Lung (tissue), 12 donors: ENCODE results near the gene LACTBL1. TPM values are rescaled to one million over a fixed set of nuclear protein-coding genes. Genes with fewer than 3 reads are reported as not detected.

ENCODE experiments used
- ATAC-seq: fragments of 200-7000 bp; cut with Tn5 transposase; one replicate; pipeline ENCODE4 v1.9.1; 2020; ENCODE audit warnings: moderate number of reproducible peaks; ENCODE audit not compliant: insufficient read depth, low FRiP score
- DNase-seq, 3 donors: peaks; one replicate each; pipeline ENCODE4 v3.0.0-alpha.2; 2013 to 2017
- H3K27ac ChIP-seq, 2 donors: one replicate each; pipeline ENCODE4 v1.5.1; 2013; ENCODE audit warnings: mild to moderate bottlenecking in 2 of 2, moderate library complexity in 2 of 2, control low read depth in 1 of 2, inconsistent platforms in 1 of 2, low read depth in 1 of 2, low read length in 1 of 2
- H3K27me3 ChIP-seq, 3 donors: one replicate each; pipeline ENCODE4 v1.5.1; 2013; ENCODE audit warnings: low read length in 2 of 3; ENCODE audit not compliant: control insufficient read depth in 3 of 3, insufficient read depth in 3 of 3
- H3K36me3 ChIP-seq, 4 donors: one replicate each; pipeline ENCODE4 v1.5.1; 2013; ENCODE audit warnings: low read length in 4 of 4, mild to moderate bottlenecking in 1 of 4, moderate library complexity in 1 of 4; ENCODE audit not compliant: control insufficient read depth in 4 of 4, insufficient read depth in 4 of 4
- H3K4me1 ChIP-seq, 5 donors: one replicate each; pipeline ENCODE4 v1.5.1; 2013; ENCODE audit warnings: low read length in 5 of 5, mild to moderate bottlenecking in 2 of 5, moderate library complexity in 1 of 5; ENCODE audit not compliant: control insufficient read depth in 5 of 5, insufficient read depth in 5 of 5
- H3K4me3 ChIP-seq: one replicate; pipeline ENCODE4 v1.5.1; 2013; ENCODE audit warnings: mild to moderate bottlenecking, control low read depth, moderate library complexity
- H3K9ac ChIP-seq, 2 donors: one replicate each; pipeline ENCODE4 v1.5.1; 2013; ENCODE audit warnings: low read length in 2 of 2, control low read depth in 1 of 2; ENCODE audit not compliant: insufficient read depth in 1 of 2
- H3K9me3 ChIP-seq, 4 donors: one replicate each; pipeline ENCODE4 v1.5.1; 2013; ENCODE audit warnings: low read length in 3 of 4, mild to moderate bottlenecking in 1 of 4, moderate library complexity in 1 of 4; ENCODE audit not compliant: control insufficient read depth in 4 of 4, insufficient read depth in 3 of 4
- WGBS, 2 donors: extraction: QIAGEN DNeasy Blood & Tissue Kit; methylation state at CpG; one replicate each; pipeline ENCODE4 v1.1.7; 2013; 5-methylcytosine and 5-hydroxymethylcytosine counted together
- polyA plus RNA-seq, 2 donors: library from polyadenylated mRNA; stranded (reverse); fragments of 200-250 nt; gene quantifications; one replicate each; pipeline ENCODE4 v1.2.1, GENCODE V29; 2013
- total RNA-seq, 2 donors: library from RNA; depleted of rRNA in 1 of 2; stranded (reverse); fragments of >200 nt in 1 of 2; gene quantifications; one replicate each; pipeline ENCODE4 v1.2.1, GENCODE V29; 2014 to 2021
- TF ChIP-seq, protein P1 (sequence below): IDR thresholded peaks from 2 replicates; pipeline ENCODE4 v1.5.1; 2012; ENCODE audit warnings: mild to moderate bottlenecking; ENCODE audit errors: control extremely low read depth, extremely low read depth
- donor health status: control.
- donor health status: control.
- donor health status: Bipolar disorder and iron deficiency.
- donor health status: healthy.
- donor health status: DM: yes; HTN: yes; CAD: no.

Gene LACTBL1
- total and polyA plus RNA-seq, 4 donors: not detected

DNA sequence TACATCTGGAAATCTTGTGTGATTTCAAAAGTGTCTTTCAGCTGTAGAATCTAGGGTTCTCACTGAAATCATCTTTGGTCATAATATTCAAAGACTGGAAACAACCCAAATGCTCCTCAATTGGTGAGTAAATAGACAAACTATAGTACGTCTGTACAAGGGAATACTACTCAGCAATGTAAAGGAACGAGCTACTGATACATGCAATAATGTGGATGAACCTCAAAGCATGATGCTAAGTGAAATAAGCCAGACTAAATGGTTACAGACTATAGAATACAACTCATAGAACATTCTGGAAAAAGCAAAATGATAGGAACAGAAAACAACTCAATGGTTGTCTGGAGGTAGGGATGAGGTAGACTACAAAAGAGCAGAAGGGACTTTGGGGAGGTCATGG, 2.6 kb downstream of the LACTBL1 start:
- no peak for ATAC-seq
- H3K27me3 ChIP-seq: peaks cover 0 to 16% (median 0%) of the 10 kb centered on the region in 3 donors

DNA sequence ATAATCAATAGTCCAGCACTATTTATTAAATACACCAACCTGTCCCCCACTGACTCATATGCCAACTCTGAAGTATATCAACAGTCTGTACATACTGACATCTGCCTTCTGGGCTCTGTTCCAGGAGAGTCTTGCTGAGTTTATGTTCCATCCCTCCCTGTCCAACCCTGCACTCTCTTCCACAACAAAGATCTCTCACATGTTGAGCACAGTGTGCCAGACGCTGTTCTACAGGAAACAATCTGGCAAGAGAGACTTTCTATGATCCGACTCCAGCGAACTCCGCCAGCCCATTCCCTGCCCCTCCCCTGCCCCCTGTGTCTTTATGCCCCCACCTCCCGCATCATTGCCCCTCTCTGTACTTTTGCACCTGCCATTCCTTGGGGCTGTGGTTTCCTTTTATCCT, 3.4 kb downstream of the LACTBL1 start:
- 5 to 6% methylated on average over 5 of the region's 5 CpGs for WGBS, 2 donors
- Histone ChIP-seq H3K9me3 (peaks cover 0 to 7% (median 2%) of the 10 kb centered on the region in 4 donors), H3K9ac (no peak overlapping the region), H3K4me3 (no peak overlapping the region), H3K27ac (no peak overlapping the region), H3K4me1 (no peaks in the 10 kb centered on the region), H3K27me3 (peaks cover 0 to 16% (median 0%) of the 10 kb centered on the region in 3 donors), H3K36me3 (no peaks in the 10 kb centered on the region)
- no peak for ATAC-seq
- TF ChIP-seq, protein P1, sequence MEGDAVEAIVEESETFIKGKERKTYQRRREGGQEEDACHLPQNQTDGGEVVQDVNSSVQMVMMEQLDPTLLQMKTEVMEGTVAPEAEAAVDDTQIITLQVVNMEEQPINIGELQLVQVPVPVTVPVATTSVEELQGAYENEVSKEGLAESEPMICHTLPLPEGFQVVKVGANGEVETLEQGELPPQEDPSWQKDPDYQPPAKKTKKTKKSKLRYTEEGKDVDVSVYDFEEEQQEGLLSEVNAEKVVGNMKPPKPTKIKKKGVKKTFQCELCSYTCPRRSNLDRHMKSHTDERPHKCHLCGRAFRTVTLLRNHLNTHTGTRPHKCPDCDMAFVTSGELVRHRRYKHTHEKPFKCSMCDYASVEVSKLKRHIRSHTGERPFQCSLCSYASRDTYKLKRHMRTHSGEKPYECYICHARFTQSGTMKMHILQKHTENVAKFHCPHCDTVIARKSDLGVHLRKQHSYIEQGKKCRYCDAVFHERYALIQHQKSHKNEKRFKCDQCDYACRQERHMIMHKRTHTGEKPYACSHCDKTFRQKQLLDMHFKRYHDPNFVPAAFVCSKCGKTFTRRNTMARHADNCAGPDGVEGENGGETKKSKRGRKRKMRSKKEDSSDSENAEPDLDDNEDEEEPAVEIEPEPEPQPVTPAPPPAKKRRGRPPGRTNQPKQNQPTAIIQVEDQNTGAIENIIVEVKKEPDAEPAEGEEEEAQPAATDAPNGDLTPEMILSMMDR: no peak
- peak; percentile 70 to 93 (median 86) for DNase-seq

More for the DNA sequence above, 2.6 kb downstream of the LACTBL1 start:
- WGBS, 2 donors: 85 to 93% methylated on average over 2 of the region's 2 CpGs
- Histone ChIP-seq H3K27ac (no peak overlapping the region), H3K36me3 (no peaks in the 10 kb centered on the region), H3K9ac (no peak overlapping the region), H3K4me1 (no peaks in the 10 kb centered on the region), H3K4me3 (no peak overlapping the region), H3K9me3 (peaks cover 0 to 7% (median 2%) of the 10 kb centered on the region in 4 donors)
- TF ChIP-seq, protein P1: no peak
- DNase-seq: no peak

DNA sequence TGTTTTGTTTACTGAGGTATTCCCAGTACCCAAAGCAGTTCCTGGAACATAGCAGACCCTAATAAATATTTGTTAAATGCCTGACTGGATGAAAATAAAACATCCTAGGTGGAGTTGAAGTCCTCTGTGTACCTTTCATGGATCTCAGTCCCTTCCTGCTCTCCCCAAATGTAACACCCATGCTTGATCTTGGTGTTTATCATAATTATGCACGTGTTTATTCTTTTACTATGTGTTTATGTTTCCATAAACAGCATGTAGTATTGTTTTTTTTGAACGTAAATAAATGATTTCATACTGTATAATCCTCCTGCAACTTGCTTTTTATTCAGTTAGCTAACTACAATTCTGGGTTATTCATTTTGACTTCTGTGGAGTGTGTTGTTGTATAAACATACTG, 4.8 kb downstream of the LACTBL1 start:
- Histone ChIP-seq H3K9ac (no peak overlapping the region), H3K27ac (no peak overlapping the region), H3K4me1 (no peaks in the 10 kb centered on the region), H3K36me3 (no peaks in the 10 kb centered on the region), H3K27me3 (peaks cover 0 to 12% (median 0%) of the 10 kb centered on the region in 3 donors), H3K4me3 (no peak overlapping the region), H3K9me3 (peaks cover 0 to 7% (median 2%) of the 10 kb centered on the region in 4 donors)
- TF ChIP-seq, protein P1: no peak
- ATAC-seq: no peak
- no peak for DNase-seq
- 41 to 51% methylated on average over 2 of the region's 2 CpGs for WGBS, 2 donors

DNA sequence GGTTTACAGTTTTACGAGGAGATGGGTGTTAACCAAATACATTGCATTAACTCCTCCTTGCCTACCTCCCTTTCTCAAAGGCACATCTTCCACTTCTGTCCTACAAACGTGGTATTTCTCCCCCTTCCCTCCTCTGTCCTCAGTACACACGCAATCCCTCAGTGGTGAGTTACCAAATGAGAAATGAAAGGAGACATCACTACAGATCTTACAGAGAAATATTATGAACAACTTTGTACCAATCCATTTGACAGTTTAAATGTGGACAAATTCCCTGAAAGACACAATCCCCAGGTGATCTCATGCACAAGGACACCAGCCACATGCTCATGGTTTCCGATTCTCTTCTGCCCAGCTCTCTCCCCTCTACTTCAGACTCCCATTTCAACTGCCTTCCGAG, 6.4 kb downstream of the LACTBL1 start:
- Histone ChIP-seq H3K9me3 (peaks cover 0 to 7% (median 2%) of the 10 kb centered on the region in 4 donors), H3K27ac (no peak overlapping the region), H3K4me3 (no peak overlapping the region), H3K27me3 (peaks cover 0 to 7% (median 0%) of the 10 kb centered on the region in 3 donors), H3K9ac (no peak overlapping the region), H3K4me1 (no peaks in the 10 kb centered on the region), H3K36me3 (no peaks in the 10 kb centered on the region)
- no peak for DNase-seq
- WGBS, 2 donors: 80 to 81% methylated on average over 5 of the region's 5 CpGs
- TF ChIP-seq, protein P1: no peak
- ATAC-seq: no peak
